Chondrocyte (in vitro differentiated cells): ENCODE measurements around the gene TCN2. TPM values are rescaled to one million over a fixed set of nuclear protein-coding genes. Genes with fewer than 3 reads are reported as not detected.

Source experiments
- DNase-seq: peaks from one replicate; pipeline ENCODE4 v3.0.0; 2021; ENCODE audit warnings: mixed read lengths, low spot score
- H3K27ac Mint-ChIP-seq: one replicate; pipeline ENCODE4 v1.8.0; 2021; ENCODE audit warnings: mild to moderate bottlenecking, moderate library complexity, mixed read lengths; ENCODE audit not compliant: unreplicated experiment
- H3K27me3 Mint-ChIP-seq: 2 replicates; pipeline ENCODE4 v1.8.0; 2021; ENCODE audit warnings: low read depth, mixed read lengths
- H3K36me3 Mint-ChIP-seq: 2 replicates; pipeline ENCODE4 v1.8.0; 2021; ENCODE audit warnings: low read depth, mixed read lengths
- H3K4me1 Mint-ChIP-seq: 2 replicates; pipeline ENCODE4 v1.8.0; 2021; ENCODE audit warnings: low read depth, mild to moderate bottlenecking, mixed read lengths
- H3K4me3 Mint-ChIP-seq: one replicate; pipeline ENCODE4 v1.8.0; 2021; ENCODE audit warnings: mild to moderate bottlenecking, moderate library complexity, mixed read lengths; ENCODE audit not compliant: unreplicated experiment
- H3K9me3 Mint-ChIP-seq: 2 replicates; pipeline ENCODE4 v1.8.0; 2021; ENCODE audit warnings: low read depth, mixed read lengths
- total RNA-seq: library from RNA; stranded (reverse); gene quantifications from 3 replicates; pipeline ENCODE4 v1.2.1, GENCODE V29; 2021
- TF ChIP-seq, protein P1 (sequence below): fragments of 200-600 bp; sonication (generic); IDR thresholded peaks from 2 replicates; pipeline ENCODE4 v1.5.0; 2021; ENCODE audit warnings: antibody characterized with exemption, mild to moderate bottlenecking, moderate library complexity

The TCN2 gene
- total RNA-seq, 1 donor from 2014 or later, result 10.4 TPM

DNA sequence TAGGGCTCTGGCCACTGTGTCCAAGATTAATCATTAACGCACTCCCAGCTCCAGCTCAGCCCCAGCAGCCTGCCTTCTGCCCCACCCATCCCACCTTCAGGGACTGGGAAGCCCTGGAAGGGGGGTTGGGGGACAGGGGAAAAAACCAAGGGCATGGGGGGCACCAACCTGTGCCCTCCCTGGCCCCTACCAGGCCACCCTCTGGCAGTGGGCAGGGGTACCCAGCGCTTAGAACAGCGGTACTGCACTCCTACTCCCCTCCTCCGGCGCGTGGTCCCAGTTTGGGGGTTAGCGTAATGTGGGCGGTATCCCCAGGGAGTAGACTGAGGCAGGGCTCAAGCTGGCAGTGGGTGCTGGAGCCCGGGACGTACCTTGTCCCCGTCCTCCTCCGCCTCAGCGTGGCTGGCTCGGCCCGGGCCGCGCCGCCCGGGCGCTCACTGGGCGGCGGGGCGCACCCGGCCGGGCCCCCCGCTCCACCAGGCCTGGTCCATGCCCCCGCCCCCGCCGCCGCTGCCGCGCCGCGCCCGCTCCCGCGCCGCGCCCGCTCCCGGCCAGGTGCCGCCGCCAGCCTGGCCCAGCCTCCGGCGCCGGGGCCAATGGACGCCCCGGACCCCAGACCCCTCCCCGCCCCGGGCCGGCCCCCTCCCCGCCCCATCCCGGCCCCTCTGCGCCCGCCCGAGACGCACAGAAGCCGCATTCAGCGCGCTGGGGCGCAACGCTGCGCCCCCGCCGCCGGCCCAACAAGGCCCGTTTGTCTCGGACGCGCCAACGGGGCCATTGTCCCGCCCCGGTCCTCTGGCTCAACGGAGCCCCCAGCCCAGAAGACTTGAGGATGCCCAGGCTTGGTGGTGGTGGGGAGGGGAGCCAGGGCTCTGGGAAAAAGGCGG is 32.6 kb upstream of the TCN2 start, which contains the start of gene GAL3ST1:
GAL3ST1 (minus strand) TSS at position 571 of the 887 bp plus-strand sequence. CDS start 17,273 bp downstream, outside the sequence.
- DNase-seq, result no peak
- Mint-ChIP-seq H3K4me1 (peaks cover 18% of the 10 kb centered on the region), H3K9me3 (no peaks in the 10 kb centered on the region), H3K27me3 (peaks cover 4% of the 10 kb centered on the region), H3K4me3 (peak within 1 kb of the TSS; percentile 60), H3K27ac (no peak within 1 kb of the TSS), H3K36me3 (peaks cover 25% of the 10 kb centered on the region)
- TF ChIP-seq, protein P1, sequence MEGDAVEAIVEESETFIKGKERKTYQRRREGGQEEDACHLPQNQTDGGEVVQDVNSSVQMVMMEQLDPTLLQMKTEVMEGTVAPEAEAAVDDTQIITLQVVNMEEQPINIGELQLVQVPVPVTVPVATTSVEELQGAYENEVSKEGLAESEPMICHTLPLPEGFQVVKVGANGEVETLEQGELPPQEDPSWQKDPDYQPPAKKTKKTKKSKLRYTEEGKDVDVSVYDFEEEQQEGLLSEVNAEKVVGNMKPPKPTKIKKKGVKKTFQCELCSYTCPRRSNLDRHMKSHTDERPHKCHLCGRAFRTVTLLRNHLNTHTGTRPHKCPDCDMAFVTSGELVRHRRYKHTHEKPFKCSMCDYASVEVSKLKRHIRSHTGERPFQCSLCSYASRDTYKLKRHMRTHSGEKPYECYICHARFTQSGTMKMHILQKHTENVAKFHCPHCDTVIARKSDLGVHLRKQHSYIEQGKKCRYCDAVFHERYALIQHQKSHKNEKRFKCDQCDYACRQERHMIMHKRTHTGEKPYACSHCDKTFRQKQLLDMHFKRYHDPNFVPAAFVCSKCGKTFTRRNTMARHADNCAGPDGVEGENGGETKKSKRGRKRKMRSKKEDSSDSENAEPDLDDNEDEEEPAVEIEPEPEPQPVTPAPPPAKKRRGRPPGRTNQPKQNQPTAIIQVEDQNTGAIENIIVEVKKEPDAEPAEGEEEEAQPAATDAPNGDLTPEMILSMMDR, result no peak

DNA sequence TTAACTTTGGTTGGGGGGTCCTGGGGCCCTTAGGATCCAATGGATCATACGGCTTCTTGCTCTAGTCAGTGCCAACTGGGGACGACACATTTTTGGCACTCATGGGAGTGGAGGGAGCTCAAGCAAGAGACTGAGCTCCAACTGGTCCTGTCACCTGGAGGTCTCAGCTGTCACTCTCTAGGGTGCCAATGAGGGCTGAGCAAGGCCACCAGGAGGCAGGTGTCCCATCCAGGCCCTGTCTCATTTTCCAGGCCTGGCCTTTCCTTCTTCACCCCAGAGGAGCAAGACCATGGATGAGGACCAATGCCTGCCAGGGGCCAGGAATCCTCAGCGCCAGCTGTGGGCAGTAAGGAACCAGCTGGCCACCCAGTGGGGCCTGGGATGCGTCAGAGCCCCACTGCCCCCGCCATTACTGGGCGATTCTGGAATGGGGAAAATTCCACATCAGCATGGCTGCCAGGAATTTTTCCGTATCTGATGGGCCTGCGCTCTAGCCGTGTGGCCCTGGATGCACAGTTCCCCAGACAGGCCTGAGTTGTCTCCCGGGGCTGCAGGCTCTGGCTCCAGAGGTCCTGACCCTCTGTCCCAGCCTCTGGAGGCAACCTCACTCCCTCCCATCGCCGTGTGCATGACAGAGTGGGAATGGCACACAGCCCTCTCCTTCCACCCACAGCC is 31.8 kb upstream of the TCN2 start:
- DNase-seq, result no peak

DNA sequence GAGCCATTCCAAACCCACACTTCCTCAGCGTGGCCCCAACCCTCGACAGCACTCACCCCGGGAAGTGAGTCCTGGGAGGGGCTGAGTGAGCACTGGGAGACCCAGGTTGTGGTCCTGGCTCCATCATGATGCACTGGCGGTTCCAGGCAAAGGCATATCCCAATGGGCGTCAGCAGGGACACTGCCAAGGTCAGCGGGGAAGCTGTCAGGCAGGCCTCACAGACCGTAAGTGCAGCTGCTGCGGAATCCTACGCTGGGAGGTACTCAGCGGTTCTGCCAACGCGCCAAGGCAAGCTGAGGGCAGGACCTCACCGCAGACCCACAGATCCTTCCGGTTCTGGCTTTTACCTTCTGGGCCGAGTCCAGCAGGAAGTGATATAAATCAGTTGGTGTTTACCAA is 31.1 kb upstream of the TCN2 start:
- no peak overlapping the region for H3K27ac Mint-ChIP-seq
- TF ChIP-seq, protein P1, result no peak
- no peak overlapping the region for H3K4me3 Mint-ChIP-seq
- peaks cover 2% of the 10 kb centered on the region for H3K27me3 Mint-ChIP-seq
- no peak for DNase-seq
- H3K9me3 Mint-ChIP-seq, result no peaks in the 10 kb centered on the region
- peaks cover 36% of the 10 kb centered on the region for H3K36me3 Mint-ChIP-seq
- H3K4me1 Mint-ChIP-seq, result peaks cover 18% of the 10 kb centered on the region

More for the DNA sequence above, 31.8 kb upstream of the TCN2 start:
- Mint-ChIP-seq H3K27me3 (peaks cover 3% of the 10 kb centered on the region), H3K4me1 (peaks cover 18% of the 10 kb centered on the region), H3K4me3 (peak overlapping the region; percentile 60), H3K27ac (no peak overlapping the region), H3K36me3 (peaks cover 33% of the 10 kb centered on the region), H3K9me3 (no peaks in the 10 kb centered on the region)
- TF ChIP-seq, protein P1, result peak; percentile 42

DNA sequence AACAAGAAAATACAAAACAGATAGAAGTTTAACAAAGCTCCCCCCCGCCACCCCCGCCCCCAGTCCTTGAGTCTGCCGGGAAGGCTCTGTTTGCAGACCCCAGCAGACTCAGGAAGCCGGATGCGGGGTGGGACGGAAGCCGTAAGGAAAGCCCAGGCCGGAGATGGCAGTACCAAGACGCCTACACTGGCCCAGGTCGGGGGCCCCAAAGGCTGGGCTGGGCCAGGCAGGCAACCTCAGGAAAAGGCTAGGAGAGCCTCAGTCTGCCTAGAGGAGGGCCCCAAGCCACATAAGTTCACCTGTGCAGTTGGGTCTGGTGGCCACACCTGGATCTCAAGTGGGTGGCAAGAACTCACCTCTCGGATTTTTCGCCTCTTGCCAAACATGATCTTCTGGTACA is 28.5 kb upstream of the TCN2 start:
- H3K4me1 Mint-ChIP-seq, result peaks cover 27% of the 10 kb centered on the region
- H3K27me3 Mint-ChIP-seq, result no peaks in the 10 kb centered on the region
- H3K36me3 Mint-ChIP-seq, result peaks cover 40% of the 10 kb centered on the region
- no peak overlapping the region for H3K27ac Mint-ChIP-seq
- H3K9me3 Mint-ChIP-seq, result no peaks in the 10 kb centered on the region
- H3K4me3 Mint-ChIP-seq, result no peak overlapping the region
- TF ChIP-seq, protein P1, result no peak
- no peak for DNase-seq

DNA sequence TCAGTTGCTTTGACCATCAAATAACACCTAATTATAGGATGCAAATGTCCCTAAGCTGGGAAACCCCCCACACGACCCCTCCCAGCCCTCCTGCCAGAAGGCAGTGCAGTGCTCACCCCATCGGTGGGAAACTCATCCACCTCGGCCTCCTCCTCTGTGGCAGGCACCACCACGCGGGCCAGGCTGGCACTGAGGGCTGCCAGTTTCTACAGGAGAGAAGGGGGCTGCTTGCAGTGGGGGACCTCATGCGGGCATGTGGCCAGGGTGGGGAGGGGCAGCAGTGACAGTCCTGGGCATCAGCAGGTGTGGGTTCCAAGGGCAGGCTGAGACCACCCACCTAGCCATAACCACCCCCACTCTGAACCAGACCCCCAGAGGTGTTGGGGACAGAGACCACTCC is 26.1 kb upstream of the TCN2 start:
- TF ChIP-seq, protein P1, result no peak
- H3K4me1 Mint-ChIP-seq, result peaks cover 11% of the 10 kb centered on the region
- no peaks in the 10 kb centered on the region for H3K27me3 Mint-ChIP-seq
- DNase-seq, result no peak
- H3K27ac Mint-ChIP-seq, result no peak overlapping the region
- H3K36me3 Mint-ChIP-seq, result peaks cover 43% of the 10 kb centered on the region
- H3K4me3 Mint-ChIP-seq, result no peak overlapping the region
- no peaks in the 10 kb centered on the region for H3K9me3 Mint-ChIP-seq
